HCT116 (cell line): ENCODE measurements around the gene ZNF134. TPM values are rescaled to one million over a fixed set of nuclear protein-coding genes. Genes with fewer than 3 reads are reported as not detected.
A peak's percentile ranks its signal among the peaks of the same experiment; 100 is the strongest.

Experiments used
- ATAC-seq: fragments of 200-7000 bp; cut with Tn5 transposase; 2 replicates; pipeline ENCODE4 v1.9.1; 2020; ENCODE audit warnings: mild to moderate bottlenecking, moderate library complexity
- BruUV-seq: library from RNA; stranded (reverse); fragments of 400-500 nt; replicated peaks from 2 replicates; lab custom pipeline; 2021; lab: Mats Ljungman, UMichigan
- CTCF ChIA-PET: fragments of 300-600 bp; sonication (Branson Sonifier 250); formaldehyde crosslinking; loops from one replicate; lab custom pipeline; 2021; ENCODE audit warnings: antibody characterized with exemption; lab: Charles Lee
- POLR2A ChIA-PET: fragments of 300-600, 350-600 bp; sonication (Branson Sonifier 250); formaldehyde crosslinking; loops from one replicate; lab custom pipeline; 2021; ENCODE audit warnings: antibody characterized with exemption; lab: Charles Lee
- RAD21 ChIA-PET, 2 experiments: fragments of 300-600 bp; sonication (Branson Sonifier 250); formaldehyde crosslinking; loops; one replicate each; lab custom pipeline; 2023; ENCODE audit warnings: low total read pairs in 2 of 2; ENCODE audit not compliant: uncharacterized antibody in 2 of 2, unreplicated experiment in 2 of 2, low non-redundant PET in 1 of 2; lab: Charles Lee
- DNase-seq: peaks from one replicate; pipeline ENCODE4 v3.0.0-alpha.2; 2010; ENCODE audit warnings: low read depth, low spot score
- H2AFZ ChIP-seq: fragments of 200-600 bp; shearing (Covaris generic), sonication (generic); 2 replicates; pipeline ENCODE4 v1.6.1; 2017; ENCODE audit warnings: low read depth, mixed run types, mixed read lengths, antibody characterized with exemption, low read length; ENCODE audit not compliant: poor library complexity, severe bottlenecking
- H3K27ac ChIP-seq: 2 replicates; pipeline ENCODE4 v1.5.1; 2012; ENCODE audit warnings: low read depth, low read length
- H3K27me3 ChIP-seq: fragments of 200-600 bp; sonication (generic); 2 replicates; pipeline ENCODE4 v1.6.1; 2016; ENCODE audit warnings: mixed run types, low read length, mixed read lengths; ENCODE audit not compliant: insufficient read depth
- H3K36me3 ChIP-seq, 2 experiments: fragments of 200-500 bp in 1 of 2; fragments of 200-600 bp in 1 of 2; sonication (Bioruptor generic) in 1 of 2; sonication (generic) in 1 of 2; 2 replicates each; pipeline versions ENCODE4 v1.5.1 to v1.6.1; 2014 to 2016; ENCODE audit warnings: low read length in 2 of 2, inconsistent platforms in 1 of 2, mixed read lengths in 1 of 2, mixed run types in 1 of 2; ENCODE audit not compliant: insufficient read depth in 2 of 2, control insufficient read depth in 1 of 2
- H3K4me1 ChIP-seq, 2 experiments: fragments of 200-600 bp in 1 of 2; sonication (generic) in 1 of 2; 2 replicates each; pipeline versions ENCODE4 v1.5.1 to v1.6.1; 2012 to 2017; ENCODE audit warnings: low read length in 2 of 2, inconsistent platforms in 1 of 2, mild to moderate bottlenecking in 1 of 2, mixed read lengths in 1 of 2, mixed run types in 1 of 2, moderate library complexity in 1 of 2; ENCODE audit not compliant: insufficient read depth in 2 of 2, control insufficient read depth in 1 of 2
- H3K4me2 ChIP-seq: fragments of 200-600 bp; sonication (generic); 2 replicates; pipeline ENCODE4 v1.6.1; 2017; ENCODE audit warnings: mixed run types, low read length, mixed read lengths
- H3K4me3 ChIP-seq, 2 experiments: fragments of 200-600 bp in 1 of 2; sonication (generic) in 1 of 2; replicated peaks in 1 of 2; 2 replicates each; pipeline ENCODE4 v1.5.1; 2011 to 2016; ENCODE audit warnings: low read length in 2 of 2, control low read depth in 1 of 2, low read depth in 1 of 2, mild to moderate bottlenecking in 1 of 2, mixed read lengths in 1 of 2, mixed run types in 1 of 2
- H3K79me2 ChIP-seq: fragments of 200-600 bp; sonication (generic); 2 replicates; pipeline ENCODE4 v1.6.1; 2017; ENCODE audit warnings: mild to moderate bottlenecking, mixed run types, low read length, moderate library complexity, mixed read lengths; ENCODE audit not compliant: insufficient read depth
- H3K9ac ChIP-seq: fragments of 200-600 bp; sonication (generic); 2 replicates; pipeline ENCODE4 v1.6.1; 2016; ENCODE audit warnings: low read length, mixed read lengths
- H3K9me2 ChIP-seq: fragments of 200-600 bp; sonication (generic), shearing (Covaris generic); 2 replicates; pipeline ENCODE4 v1.6.1; 2017; ENCODE audit warnings: mixed run types, mild to moderate bottlenecking, moderate library complexity; ENCODE audit not compliant: insufficient read depth
- H3K9me3 ChIP-seq, 2 experiments: fragments of 200-500 bp in 1 of 2; fragments of 200-600 bp in 1 of 2; sonication (Bioruptor generic) in 1 of 2; sonication (generic) in 1 of 2; 2 replicates each; pipeline ENCODE4 v1.6.1; 2014 to 2017; ENCODE audit warnings: low read length in 2 of 2, mixed read lengths in 2 of 2, inconsistent platforms in 1 of 2, low read depth in 1 of 2, mild to moderate bottlenecking in 1 of 2, mixed run types in 1 of 2, moderate library complexity in 1 of 2; ENCODE audit not compliant: control insufficient read depth in 1 of 2, insufficient read depth in 1 of 2
- H4K20me1 ChIP-seq: fragments of 200-600 bp; sonication (generic), shearing (Covaris generic); 2 replicates; pipeline ENCODE4 v1.6.1; 2017; ENCODE audit warnings: mixed run types, mild to moderate bottlenecking, moderate library complexity; ENCODE audit not compliant: insufficient read depth
- CBX3 ChIP-seq: IDR thresholded peaks from 2 replicates; pipeline ENCODE4 v1.6.1; 2012; ENCODE audit warnings: low read depth
- ELF1 ChIP-seq: IDR thresholded peaks from 2 replicates; pipeline ENCODE4 v1.6.1; 2012; ENCODE audit warnings: low read depth, borderline replicate concordance
- EZH2 ChIP-seq: fragments of 200-600 bp; sonication (generic); IDR thresholded peaks from 2 replicates; pipeline ENCODE4 v1.6.1; 2017; ENCODE audit warnings: antibody characterized with exemption, mixed run types
- FOSL1 ChIP-seq: IDR thresholded peaks from 2 replicates; pipeline ENCODE4 v1.6.1; 2012; ENCODE audit warnings: low read depth
- JUND ChIP-seq: IDR thresholded peaks from 2 replicates; pipeline ENCODE4 v1.6.1; 2012
- POLR2A ChIP-seq: IDR thresholded peaks from 2 replicates; pipeline ENCODE4 v1.7.0; 2011; ENCODE audit warnings: borderline replicate concordance; ENCODE audit not compliant: insufficient read depth, insufficient read length; ENCODE audit errors: extremely low read depth
- POLR2AphosphoS5 ChIP-seq: IDR thresholded peaks from 2 replicates; pipeline ENCODE4 v1.6.1; 2011; ENCODE audit warnings: mild to moderate bottlenecking, low read depth, low read length, moderate library complexity
- RAD21 ChIP-seq: IDR thresholded peaks from 2 replicates; pipeline ENCODE4 v1.6.1; 2012; ENCODE audit warnings: low read depth, mild to moderate bottlenecking
- REST ChIP-seq: IDR thresholded peaks from 2 replicates; pipeline ENCODE4 v1.6.1; 2012; ENCODE audit warnings: low read depth
- SIN3A ChIP-seq: IDR thresholded peaks from 2 replicates; pipeline ENCODE4 v1.6.1; 2012; ENCODE audit warnings: low read depth
- SP1 ChIP-seq: IDR thresholded peaks from 2 replicates; pipeline ENCODE4 v1.6.1; 2012; ENCODE audit warnings: low read depth
- SRF ChIP-seq: IDR thresholded peaks from 2 replicates; pipeline ENCODE4 v1.6.1; 2012; ENCODE audit warnings: low read depth
- TCF7L2 ChIP-seq: IDR thresholded peaks from 2 replicates; pipeline ENCODE4 v1.7.0; 2011; ENCODE audit warnings: borderline replicate concordance, inconsistent platforms; ENCODE audit not compliant: insufficient read depth, insufficient read length; ENCODE audit errors: extremely low read depth
- YY1 ChIP-seq: IDR thresholded peaks from 2 replicates; pipeline ENCODE4 v1.6.1; 2011; ENCODE audit warnings: low read length, low read depth, moderate library complexity, mild to moderate bottlenecking; ENCODE audit not compliant: insufficient replicate concordance; ENCODE audit errors: extremely low read depth
- ZFX ChIP-seq: fragments of 450-650 bp; IDR thresholded peaks from 2 replicates; pipeline ENCODE4 v1.6.1; 2017
- ZNF274 ChIP-seq: fragments of 200-500 bp; sonication (Bioruptor generic); IDR thresholded peaks from 2 replicates; pipeline ENCODE4 v1.6.1; 2014; ENCODE audit warnings: mild to moderate bottlenecking, low read depth, low read length, inconsistent platforms
- intact Hi-C: fragments of 100-400 bp; cut with micrococcal nuclease; formaldehyde crosslinking; loops from 2 replicates; pipeline ENCODE4 v1.10.0; 2022
- total RNA-seq: library from RNA; stranded (reverse); gene quantifications from one replicate; pipeline ENCODE4 v1.2.1, GENCODE V29; 2021; ENCODE audit not compliant: unreplicated experiment
- TF ChIP-seq, protein P1 (sequence below): IDR thresholded peaks from 2 replicates; pipeline ENCODE4 v1.6.1; 2012

The ZNF134 gene
- total RNA-seq, 1 experiment from 2014 or later = 8.4 TPM

DNA sequence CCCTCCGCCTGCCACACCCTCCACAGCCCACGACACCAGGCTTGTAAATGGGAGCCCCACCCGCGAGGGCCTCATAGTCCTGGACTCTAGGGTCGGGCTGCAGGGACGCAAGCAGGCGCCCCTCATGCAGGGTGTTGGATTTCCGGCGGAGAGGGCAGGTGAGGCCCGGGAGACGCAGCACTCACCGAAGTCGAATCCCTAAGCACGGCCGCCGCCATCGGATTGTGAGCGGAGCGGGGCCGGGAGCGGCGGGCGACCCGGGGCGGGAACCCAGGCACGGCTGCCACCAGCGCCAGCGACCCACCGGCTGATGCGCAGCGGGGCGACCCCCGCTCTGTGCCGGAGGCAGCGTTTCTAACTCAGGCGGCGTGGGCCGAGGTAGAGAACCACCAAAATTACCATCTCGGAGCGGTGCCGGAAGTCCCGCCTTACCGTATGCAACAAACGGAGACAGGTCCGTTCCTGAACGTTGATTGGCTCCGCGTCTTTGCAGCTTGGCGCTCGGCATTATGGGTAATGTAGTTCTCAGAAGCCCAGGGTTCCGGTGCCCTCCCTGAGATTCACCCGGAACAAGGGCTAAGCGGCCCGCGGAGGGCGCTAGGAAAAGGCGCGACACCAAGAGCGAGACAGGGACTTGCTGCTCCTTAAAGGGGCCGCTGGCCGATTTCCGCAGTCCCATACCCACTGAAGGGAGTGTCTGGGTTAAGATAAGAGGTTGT lies 35.4 kb upstream of the ZNF134 start, which contains the start of gene ZNF416 (continued):
- no peak for TF ChIP-seq YY1
- peak; percentile 42; the same call in 1 of the 2 replicates for TF ChIP-seq SRF
- no peak; the same call in 1 of the 2 replicates for TF ChIP-seq POLR2AphosphoS5
- no peak for TF ChIP-seq ZNF274

GRCh38 chr19:57583104-57583520 lies 30.9 kb upstream of the ZNF134 start:
- Histone ChIP-seq H3K27me3 (no peaks in the 10 kb centered on the region), H3K4me2 (no peak overlapping the region), H3K4me1 (peaks cover under 1 to 10% of the 10 kb centered on the region in 2 experiments; a peak in 3 of 4 replicates), H4K20me1 (no peaks in the 10 kb centered on the region), H2AFZ (no peak overlapping the region), H3K27ac (no peak overlapping the region), H3K4me3 (no peak overlapping the region), H3K36me3 (no peaks in the 10 kb centered on the region), H3K9me3 (peaks cover 0 to 12% of the 10 kb centered on the region in 2 experiments; a peak in 2 of 4 replicates), H3K79me2 (peaks cover 2% of the 10 kb centered on the region; the same call in 1 of the 2 replicates), H3K9ac (no peak overlapping the region), H3K9me2 (no peaks in the 10 kb centered on the region)
- intact Hi-C loops = no loop called here
- no peak for DNase-seq
- TF ChIP-seq, protein P1, sequence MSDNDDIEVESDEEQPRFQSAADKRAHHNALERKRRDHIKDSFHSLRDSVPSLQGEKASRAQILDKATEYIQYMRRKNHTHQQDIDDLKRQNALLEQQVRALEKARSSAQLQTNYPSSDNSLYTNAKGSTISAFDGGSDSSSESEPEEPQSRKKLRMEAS = no peak
- no peak for TF ChIP-seq SP1
- TF ChIP-seq EZH2 = no peak
- no peak for TF ChIP-seq REST
- no peak for TF ChIP-seq YY1
- no peak for TF ChIP-seq ELF1
- no peak for TF ChIP-seq ZNF274
- no peak for TF ChIP-seq POLR2AphosphoS5
- TF ChIP-seq FOSL1 = no peak
- TF ChIP-seq JUND = no peak
- no peak for TF ChIP-seq SIN3A
- TF ChIP-seq RAD21 = no peak
- TF ChIP-seq POLR2A = no peak
- no peak for TF ChIP-seq CBX3
- no peak for TF ChIP-seq ZFX
- TF ChIP-seq TCF7L2 = no peak
- ChIA-PET POLR2A (no interaction called here), CTCF (no interaction called here), RAD21 (no interaction called here)
- no TSS peak for BruUV-seq
- no peak for ATAC-seq
